ENCODE measurements around the gene PTN.
"Not testable (repeated sequence)": the region's sequence is repeated elsewhere in the genome, so short reads cannot be mapped to it uniquely, and the experiment has no call there.

DNA sequence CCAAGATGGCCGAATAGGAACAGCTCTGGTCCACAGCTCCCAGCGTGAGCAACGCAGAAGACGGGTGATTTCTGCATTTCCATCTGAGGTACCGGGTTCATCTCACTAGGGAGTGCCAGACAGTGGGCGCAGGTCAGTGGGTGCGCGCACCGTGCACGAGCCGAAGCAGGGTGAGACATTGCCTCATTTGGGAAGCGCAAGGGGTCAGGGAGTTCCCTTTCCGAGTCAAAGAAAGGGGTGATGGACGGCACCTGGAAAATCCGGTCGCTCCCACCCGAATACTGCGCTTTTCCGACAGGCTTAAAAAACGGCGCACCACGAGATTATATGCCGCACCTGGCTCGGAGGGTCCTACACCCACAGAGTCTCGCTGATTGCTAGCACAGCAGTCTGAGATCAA lies 161.9 kb downstream of the PTN start:
- TF ChIP-seq, protein P1, sequence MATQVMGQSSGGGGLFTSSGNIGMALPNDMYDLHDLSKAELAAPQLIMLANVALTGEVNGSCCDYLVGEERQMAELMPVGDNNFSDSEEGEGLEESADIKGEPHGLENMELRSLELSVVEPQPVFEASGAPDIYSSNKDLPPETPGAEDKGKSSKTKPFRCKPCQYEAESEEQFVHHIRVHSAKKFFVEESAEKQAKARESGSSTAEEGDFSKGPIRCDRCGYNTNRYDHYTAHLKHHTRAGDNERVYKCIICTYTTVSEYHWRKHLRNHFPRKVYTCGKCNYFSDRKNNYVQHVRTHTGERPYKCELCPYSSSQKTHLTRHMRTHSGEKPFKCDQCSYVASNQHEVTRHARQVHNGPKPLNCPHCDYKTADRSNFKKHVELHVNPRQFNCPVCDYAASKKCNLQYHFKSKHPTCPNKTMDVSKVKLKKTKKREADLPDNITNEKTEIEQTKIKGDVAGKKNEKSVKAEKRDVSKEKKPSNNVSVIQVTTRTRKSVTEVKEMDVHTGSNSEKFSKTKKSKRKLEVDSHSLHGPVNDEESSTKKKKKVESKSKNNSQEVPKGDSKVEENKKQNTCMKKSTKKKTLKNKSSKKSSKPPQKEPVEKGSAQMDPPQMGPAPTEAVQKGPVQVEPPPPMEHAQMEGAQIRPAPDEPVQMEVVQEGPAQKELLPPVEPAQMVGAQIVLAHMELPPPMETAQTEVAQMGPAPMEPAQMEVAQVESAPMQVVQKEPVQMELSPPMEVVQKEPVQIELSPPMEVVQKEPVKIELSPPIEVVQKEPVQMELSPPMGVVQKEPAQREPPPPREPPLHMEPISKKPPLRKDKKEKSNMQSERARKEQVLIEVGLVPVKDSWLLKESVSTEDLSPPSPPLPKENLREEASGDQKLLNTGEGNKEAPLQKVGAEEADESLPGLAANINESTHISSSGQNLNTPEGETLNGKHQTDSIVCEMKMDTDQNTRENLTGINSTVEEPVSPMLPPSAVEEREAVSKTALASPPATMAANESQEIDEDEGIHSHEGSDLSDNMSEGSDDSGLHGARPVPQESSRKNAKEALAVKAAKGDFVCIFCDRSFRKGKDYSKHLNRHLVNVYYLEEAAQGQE (IDR thresholded peaks at IDR 0.05; ENCODE audit: insufficient replicate concordance, low read depth), result not testable (repeated sequence)
- TF ChIP-seq, protein P2, sequence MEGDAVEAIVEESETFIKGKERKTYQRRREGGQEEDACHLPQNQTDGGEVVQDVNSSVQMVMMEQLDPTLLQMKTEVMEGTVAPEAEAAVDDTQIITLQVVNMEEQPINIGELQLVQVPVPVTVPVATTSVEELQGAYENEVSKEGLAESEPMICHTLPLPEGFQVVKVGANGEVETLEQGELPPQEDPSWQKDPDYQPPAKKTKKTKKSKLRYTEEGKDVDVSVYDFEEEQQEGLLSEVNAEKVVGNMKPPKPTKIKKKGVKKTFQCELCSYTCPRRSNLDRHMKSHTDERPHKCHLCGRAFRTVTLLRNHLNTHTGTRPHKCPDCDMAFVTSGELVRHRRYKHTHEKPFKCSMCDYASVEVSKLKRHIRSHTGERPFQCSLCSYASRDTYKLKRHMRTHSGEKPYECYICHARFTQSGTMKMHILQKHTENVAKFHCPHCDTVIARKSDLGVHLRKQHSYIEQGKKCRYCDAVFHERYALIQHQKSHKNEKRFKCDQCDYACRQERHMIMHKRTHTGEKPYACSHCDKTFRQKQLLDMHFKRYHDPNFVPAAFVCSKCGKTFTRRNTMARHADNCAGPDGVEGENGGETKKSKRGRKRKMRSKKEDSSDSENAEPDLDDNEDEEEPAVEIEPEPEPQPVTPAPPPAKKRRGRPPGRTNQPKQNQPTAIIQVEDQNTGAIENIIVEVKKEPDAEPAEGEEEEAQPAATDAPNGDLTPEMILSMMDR (IDR thresholded peaks at IDR 0.05; ENCODE audit: insufficient read depth, low read length), result not testable (repeated sequence)
- not testable (repeated sequence) for TF ChIP-seq SPI1 (IDR thresholded peaks at IDR 0.05; ENCODE audit: borderline replicate concordance, low read depth)

All from HL-60 (cell line).